ENCODE data around the gene ATP1B3. TPM values are rescaled to one million over a fixed set of nuclear protein-coding genes. Genes with fewer than 3 reads are reported as not detected.

Gene ATP1B3
- total and polyA plus RNA-seq, 10 of the 15 experiments (the other 5 are each of a cell fraction or from before 2014, with no cell fraction given): 41.4 to 200 (median 94.0) TPM

GRCh38 chr3:141854599-141854998, 21.8 kb upstream of the ATP1B3 start:
- no TSS peak for BruUV-seq (replicated peaks)
- H4K20me1 ChIP-seq (ENCODE audit: control insufficient read depth, insufficient read depth): no peaks in the 10 kb centered on the region
- POLR2A ChIA-PET: no interaction called here
- ATAC-seq (no peak), FAIRE-seq (no peak), DNase-seq (ENCODE audit: low read depth, low spot score) (no peak)
- H3K9me3 ChIP-seq (replicated peaks; ENCODE audit: control insufficient read depth, insufficient read depth, low read length): no peaks in the 10 kb centered on the region
- no peak overlapping the region for H3K9ac ChIP-seq (ENCODE audit: control insufficient read depth, insufficient read depth, low read length)
- CTCF ChIA-PET: interaction anchor here (0.7 kb wide), 1 partner anchor 723 kb away, joined by 3 read pairs; no protein-coding TSS in a partner anchor
- SMC1A ChIA-PET (ENCODE audit: uncharacterized antibody, unreplicated experiment): no interaction called here
- in situ Hi-C loops (cut with MboI): no loop called here
- H3K79me2 ChIP-seq (ENCODE audit: control insufficient read depth, insufficient read depth, low read length): no peaks in the 10 kb centered on the region
- intact Hi-C loops (cut with micrococcal nuclease; ENCODE audit: unreplicated experiment): no loop called here
- H3K4me1 ChIP-seq (ENCODE audit: control insufficient read depth, insufficient read depth, low read length): no peaks in the 10 kb centered on the region
- H3K4me3 ChIP-seq: no peak overlapping the region
- H3K27ac ChIP-seq (ENCODE audit: control insufficient read depth, insufficient read depth): no peak overlapping the region
- no peak overlapping the region for H2AFZ ChIP-seq (ENCODE audit: control insufficient read depth, low read depth, low read length)
- no peak overlapping the region for H3K4me2 ChIP-seq (ENCODE audit: control insufficient read depth, insufficient read depth)
- RAD21 ChIA-PET (ENCODE audit: unreplicated experiment): no interaction called here
- H3K27me3 ChIP-seq (replicated peaks in 1 of 2; ENCODE audit: control insufficient read depth in 2 of 2, insufficient read depth in 2 of 2, low read length in 1 of 2): no peaks in the 10 kb centered on the region; a peak in 1 of 4 replicates
- no peak for TF ChIP-seq MTA3 (IDR thresholded peaks at IDR 0.05; ENCODE audit: borderline replicate concordance, low read length)
- TF ChIP-seq TCF3 (IDR thresholded peaks at IDR 0.05; ENCODE audit: borderline replicate concordance, insufficient read depth, low read depth, low read length): no peak
- no peak for TF ChIP-seq CHD4 (IDR thresholded peaks at IDR 0.05)
- no peak for TF ChIP-seq SP1 (IDR thresholded peaks at IDR 0.05; ENCODE audit: low read depth, low read length)
- TF ChIP-seq, protein P1, sequence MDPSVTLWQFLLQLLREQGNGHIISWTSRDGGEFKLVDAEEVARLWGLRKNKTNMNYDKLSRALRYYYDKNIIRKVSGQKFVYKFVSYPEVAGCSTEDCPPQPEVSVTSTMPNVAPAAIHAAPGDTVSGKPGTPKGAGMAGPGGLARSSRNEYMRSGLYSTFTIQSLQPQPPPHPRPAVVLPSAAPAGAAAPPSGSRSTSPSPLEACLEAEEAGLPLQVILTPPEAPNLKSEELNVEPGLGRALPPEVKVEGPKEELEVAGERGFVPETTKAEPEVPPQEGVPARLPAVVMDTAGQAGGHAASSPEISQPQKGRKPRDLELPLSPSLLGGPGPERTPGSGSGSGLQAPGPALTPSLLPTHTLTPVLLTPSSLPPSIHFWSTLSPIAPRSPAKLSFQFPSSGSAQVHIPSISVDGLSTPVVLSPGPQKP (IDR thresholded peaks at IDR 0.05; ENCODE audit: low read depth, low read length): no peak
- no peak for TF ChIP-seq SREBF2 (IDR thresholded peaks at IDR 0.05; ENCODE audit: low read length)
- TF ChIP-seq EGR1 (IDR thresholded peaks at IDR 0.05; ENCODE audit: borderline replicate concordance in 1 of 2, low read depth in 2 of 2, low read length in 2 of 2): no peak
- TF ChIP-seq CBX3 (IDR thresholded peaks at IDR 0.05; ENCODE audit: borderline replicate concordance, low read depth): no peak
- no peak for TF ChIP-seq ETV6 (conservative IDR thresholded peaks at IDR 0.05 in 1 of 2, IDR thresholded peaks at IDR 0.05 in 1 of 2; ENCODE audit: borderline replicate concordance in 1 of 2, low read depth in 1 of 2)
- TF ChIP-seq NBN (IDR thresholded peaks at IDR 0.05): no peak
- no peak for TF ChIP-seq NFYB (IDR thresholded peaks at IDR 0.05; ENCODE audit: insufficient read depth, low read depth, low read length)
- TF ChIP-seq SPI1 (IDR thresholded peaks at IDR 0.05; ENCODE audit: borderline replicate concordance, insufficient read depth, low read depth, low read length): no peak
- no peak for TF ChIP-seq RELA (IDR thresholded peaks at IDR 0.05; ENCODE audit: borderline replicate concordance, partially characterized antibody)
- TF ChIP-seq BCLAF1 (IDR thresholded peaks at IDR 0.05): no peak
- no peak for TF ChIP-seq NFIC (IDR thresholded peaks at IDR 0.05; ENCODE audit: low read depth, low read length)
- TF ChIP-seq, protein P2, sequence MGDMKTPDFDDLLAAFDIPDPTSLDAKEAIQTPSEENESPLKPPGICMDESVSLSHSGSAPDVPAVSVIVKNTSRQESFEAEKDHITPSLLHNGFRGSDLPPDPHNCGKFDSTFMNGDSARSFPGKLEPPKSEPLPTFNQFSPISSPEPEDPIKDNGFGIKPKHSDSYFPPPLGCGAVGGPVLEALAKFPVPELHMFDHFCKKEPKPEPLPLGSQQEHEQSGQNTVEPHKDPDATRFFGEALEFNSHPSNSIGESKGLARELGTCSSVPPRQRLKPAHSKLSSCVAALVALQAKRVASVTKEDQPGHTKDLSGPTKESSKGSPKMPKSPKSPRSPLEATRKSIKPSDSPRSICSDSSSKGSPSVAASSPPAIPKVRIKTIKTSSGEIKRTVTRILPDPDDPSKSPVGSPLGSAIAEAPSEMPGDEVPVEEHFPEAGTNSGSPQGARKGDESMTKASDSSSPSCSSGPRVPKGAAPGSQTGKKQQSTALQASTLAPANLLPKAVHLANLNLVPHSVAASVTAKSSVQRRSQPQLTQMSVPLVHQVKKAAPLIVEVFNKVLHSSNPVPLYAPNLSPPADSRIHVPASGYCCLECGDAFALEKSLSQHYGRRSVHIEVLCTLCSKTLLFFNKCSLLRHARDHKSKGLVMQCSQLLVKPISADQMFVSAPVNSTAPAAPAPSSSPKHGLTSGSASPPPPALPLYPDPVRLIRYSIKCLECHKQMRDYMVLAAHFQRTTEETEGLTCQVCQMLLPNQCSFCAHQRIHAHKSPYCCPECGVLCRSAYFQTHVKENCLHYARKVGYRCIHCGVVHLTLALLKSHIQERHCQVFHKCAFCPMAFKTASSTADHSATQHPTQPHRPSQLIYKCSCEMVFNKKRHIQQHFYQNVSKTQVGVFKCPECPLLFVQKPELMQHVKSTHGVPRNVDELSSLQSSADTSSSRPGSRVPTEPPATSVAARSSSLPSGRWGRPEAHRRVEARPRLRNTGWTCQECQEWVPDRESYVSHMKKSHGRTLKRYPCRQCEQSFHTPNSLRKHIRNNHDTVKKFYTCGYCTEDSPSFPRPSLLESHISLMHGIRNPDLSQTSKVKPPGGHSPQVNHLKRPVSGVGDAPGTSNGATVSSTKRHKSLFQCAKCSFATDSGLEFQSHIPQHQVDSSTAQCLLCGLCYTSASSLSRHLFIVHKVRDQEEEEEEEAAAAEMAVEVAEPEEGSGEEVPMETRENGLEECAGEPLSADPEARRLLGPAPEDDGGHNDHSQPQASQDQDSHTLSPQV (IDR thresholded peaks at IDR 0.05): no peak
- no peak for TF ChIP-seq CHD1 (IDR thresholded peaks at IDR 0.05; ENCODE audit: low read depth, low read length)
- no peak for TF ChIP-seq PML (IDR thresholded peaks at IDR 0.05; ENCODE audit: low read length)
- no peaks in the 10 kb centered on the region for H3K36me3 ChIP-seq (ENCODE audit: control insufficient read depth in 2 of 2, insufficient read depth in 2 of 2, low read length in 1 of 2)
- WGBS (ENCODE audit: insufficient coverage, insufficient replicate concordance, low lambda C conversion rate, missing lambda C conversion rate): 0% methylated on average over 1 of the region's 1 CpG

Data from GM12878 (cell line).